ENCODE results near the gene TXN2. TPM values are rescaled to one million over a fixed set of nuclear protein-coding genes. Genes with fewer than 3 reads are reported as not detected.

Gene TXN2
- total and polyA plus RNA-seq, 3 experiments from 2014 or later = 122 to 127 (median 126) TPM

GRCh38 chr22:36512991-36513390 lies 31.6 kb upstream of the TXN2 start:
- Histone ChIP-seq H3K9me3 (ENCODE audit: low read length) (no peaks in the 10 kb centered on the region), H3K4me3 (ENCODE audit: low read length) (no peak overlapping the region), H3K36me3 (ENCODE audit: insufficient read depth, low read length) (peaks cover 63% of the 10 kb centered on the region), H3K4me1 (ENCODE audit: insufficient read depth, low read length) (no peaks in the 10 kb centered on the region), H3K27me3 (ENCODE audit: insufficient read depth, low read length, poor library complexity, severe bottlenecking) (no peaks in the 10 kb centered on the region), H3K27ac (ENCODE audit: low read depth, low read length) (no peak overlapping the region)
- CTCF ChIA-PET = no interaction called here
- POLR2A ChIA-PET = no interaction called here
- H3K4me3 Mint-ChIP-seq = no peak overlapping the region
- peaks cover 34 to 75% (median 38%) of the 10 kb centered on the region in 3 donors for H3K36me3 Mint-ChIP-seq
- H3K27me3 Mint-ChIP-seq = no peaks in the 10 kb centered on the region
- peaks cover 0 to 2% (median 0%) of the 10 kb centered on the region in 5 donors for H3K9me3 Mint-ChIP-seq
- peaks cover 3 to 15% (median 5%) of the 10 kb centered on the region in 3 donors for H3K4me1 Mint-ChIP-seq
- no peak for DNase-seq
- H3K27ac Mint-ChIP-seq = peak overlapping the region in 3 of 8 donors; percentile 29 to 83 (median 73)

- Mint-ChIP-seq H3K4me1 (peaks cover 7 to 19% (median 9%) of the 10 kb centered on the region in 3 donors), H3K36me3 (peaks cover 34 to 70% (median 37%) of the 10 kb centered on the region in 3 donors), H3K9me3 (peaks cover 0 to 2% (median 0%) of the 10 kb centered on the region in 5 donors), H3K27ac (peak overlapping the region in 3 of 8 donors; percentile 29 to 76 (median 57)), H3K27me3 (no peaks in the 10 kb centered on the region), H3K4me3 (no peak overlapping the region)
- no peak for DNase-seq
- no peak overlapping the region for H3K27ac ChIP-seq (ENCODE audit: low read depth, low read length)
- H3K4me1 ChIP-seq (ENCODE audit: insufficient read depth, low read length) = peaks cover 3% of the 10 kb centered on the region
- no peaks in the 10 kb centered on the region for H3K27me3 ChIP-seq (ENCODE audit: insufficient read depth, low read length, poor library complexity, severe bottlenecking)
- POLR2A ChIA-PET = no interaction called here
- H3K9me3 ChIP-seq (ENCODE audit: low read length) = no peaks in the 10 kb centered on the region
- CTCF ChIA-PET = no interaction called here
- H3K36me3 ChIP-seq (ENCODE audit: insufficient read depth, low read length) = peaks cover 58% of the 10 kb centered on the region
- no peak overlapping the region for H3K4me3 ChIP-seq (ENCODE audit: low read length)
Observed at GRCh38 chr22:36512333-36512732, 30.9 kb upstream of the TXN2 start.

- H3K9me3 ChIP-seq (ENCODE audit: low read length) = no peaks in the 10 kb centered on the region
- H3K27me3 Mint-ChIP-seq = no peaks in the 10 kb centered on the region
- H3K36me3 ChIP-seq (ENCODE audit: insufficient read depth, low read length) = peaks cover 47% of the 10 kb centered on the region
- H3K27ac Mint-ChIP-seq = peak overlapping the region in 6 of 8 donors; percentile 7 to 81 (median 38)
- H3K27me3 ChIP-seq (ENCODE audit: insufficient read depth, low read length, poor library complexity, severe bottlenecking) = no peaks in the 10 kb centered on the region
- H3K27ac ChIP-seq (ENCODE audit: low read depth, low read length) = no peak overlapping the region
- ChIA-PET CTCF (interaction anchor here (0.6 to 1.7 kb wide), 3 partner anchors 11 to 29 kb away, joined by 3 to 9 read pairs (median 5); no protein-coding TSS in a partner anchor), POLR2A (interaction anchor here (1.2 kb wide), 1 partner anchor 18 kb away, joined by 4 read pairs; no protein-coding TSS in a partner anchor)
- H3K4me3 Mint-ChIP-seq = peak overlapping the region in 2 of 7 donors; percentile 12 to 61
- DNase-seq = peak in 1 of 5 donors; percentile 35
- peaks cover 10% of the 10 kb centered on the region for H3K4me1 ChIP-seq (ENCODE audit: insufficient read depth, low read length)
- H3K36me3 Mint-ChIP-seq = peaks cover 29 to 59% (median 32%) of the 10 kb centered on the region in 3 donors
- H3K4me3 ChIP-seq (ENCODE audit: low read length) = no peak overlapping the region
- H3K4me1 Mint-ChIP-seq = peaks cover 7 to 26% (median 11%) of the 10 kb centered on the region in 3 donors
- peaks cover 0 to 2% (median 0%) of the 10 kb centered on the region in 5 donors for H3K9me3 Mint-ChIP-seq
Observed at GRCh38 chr22:36510966-36511881, 29.8 kb upstream of the TXN2 start.

GRCh38 chr22:36510384-36510783 lies 28.9 kb upstream of the TXN2 start:
- Mint-ChIP-seq H3K27ac (peak overlapping the region in 4 of 8 donors; percentile 36 to 63 (median 56)), H3K36me3 (peaks cover 22 to 50% (median 26%) of the 10 kb centered on the region in 3 donors), H3K9me3 (no peaks in the 10 kb centered on the region), H3K4me3 (no peak overlapping the region), H3K27me3 (no peaks in the 10 kb centered on the region), H3K4me1 (peaks cover 9 to 29% (median 11%) of the 10 kb centered on the region in 3 donors)
- Histone ChIP-seq H3K9me3 (ENCODE audit: low read length) (no peaks in the 10 kb centered on the region), H3K4me1 (ENCODE audit: insufficient read depth, low read length) (peaks cover 10% of the 10 kb centered on the region), H3K27me3 (ENCODE audit: insufficient read depth, low read length, poor library complexity, severe bottlenecking) (no peaks in the 10 kb centered on the region), H3K4me3 (ENCODE audit: low read length) (no peak overlapping the region), H3K27ac (ENCODE audit: low read depth, low read length) (no peak overlapping the region), H3K36me3 (ENCODE audit: insufficient read depth, low read length) (peaks cover 42% of the 10 kb centered on the region)
- peak in 1 of 5 donors; percentile 36 for DNase-seq
- ChIA-PET POLR2A (interaction anchor here (1.2 kb wide), 1 partner anchor 19 kb away, joined by 4 read pairs; no protein-coding TSS in a partner anchor), CTCF (interaction anchor here (0.6 to 1.7 kb wide), 4 partner anchors 12 to 40 kb away, joined by 3 to 9 read pairs (median 4); no protein-coding TSS in a partner anchor)

- peak overlapping the region in 5 of 8 donors; percentile 16 to 88 (median 78) for H3K27ac Mint-ChIP-seq
- CTCF ChIA-PET = interaction anchor here (1.8 kb wide), 1 partner anchor 15 kb away, joined by 6 read pairs; no protein-coding TSS in a partner anchor
- peak overlapping the region; percentile 41 for H3K4me3 ChIP-seq (ENCODE audit: low read length)
Observed at GRCh38 chr22:36507518-36508010, 26.1 kb upstream of the TXN2 start.

GRCh38 chr22:36506637-36507517 lies 25.4 kb upstream of the TXN2 start, which contains the start of gene FOXRED2:
TSS of gene FOXRED2 (minus strand) at chr22:36507040. CDS start at chr22:36506422, 618 bp downstream.
- Mint-ChIP-seq H3K4me3 (peak within 1 kb of the TSS; percentile 10 to 86 (median 70)), H3K4me1 (peaks cover 9 to 29% (median 11%) of the 10 kb centered on the region in 3 donors), H3K27ac (peak within 1 kb of the TSS in 7 of 8 donors; percentile 16 to 88 (median 76)), H3K36me3 (peaks cover 6 to 18% (median 7%) of the 10 kb centered on the region in 3 donors), H3K9me3 (no peaks in the 10 kb centered on the region), H3K27me3 (no peaks in the 10 kb centered on the region)
- H3K9me3 ChIP-seq (ENCODE audit: low read length) = no peaks in the 10 kb centered on the region
- ChIA-PET POLR2A (interaction anchor here (0.5 to 1.2 kb wide), 4 partner anchors 25 to 378 kb away, joined by 3 to 11 read pairs (median 3); partner anchors contain the start of gene TXN2), CTCF (interaction anchor here (1.0 to 1.8 kb wide), 2 partner anchors 14 to 37 kb away, joined by 3 to 6 read pairs; no protein-coding TSS in a partner anchor)
- H3K36me3 ChIP-seq (ENCODE audit: insufficient read depth, low read length) = peaks cover 13% of the 10 kb centered on the region
- H3K4me3 ChIP-seq (ENCODE audit: low read length) = peak within 1 kb of the TSS; percentile 41
- H3K4me1 ChIP-seq (ENCODE audit: insufficient read depth, low read length) = peaks cover 10% of the 10 kb centered on the region
- H3K27ac ChIP-seq (ENCODE audit: low read depth, low read length) = peak within 1 kb of the TSS; percentile 34
- DNase-seq = peak; percentile 85 to 91 (median 88)
- no peaks in the 10 kb centered on the region for H3K27me3 ChIP-seq (ENCODE audit: insufficient read depth, low read length, poor library complexity, severe bottlenecking)

More at GRCh38 chr22:36507518-36508010, 26.1 kb upstream of the TXN2 start:
- H3K27me3 ChIP-seq (ENCODE audit: insufficient read depth, low read length, poor library complexity, severe bottlenecking) = no peaks in the 10 kb centered on the region
- H3K4me1 ChIP-seq (ENCODE audit: insufficient read depth, low read length) = peaks cover 10% of the 10 kb centered on the region
- H3K9me3 ChIP-seq (ENCODE audit: low read length) = no peaks in the 10 kb centered on the region
- Mint-ChIP-seq H3K27me3 (no peaks in the 10 kb centered on the region), H3K4me1 (peaks cover 9 to 29% (median 11%) of the 10 kb centered on the region in 3 donors), H3K4me3 (peak overlapping the region in 6 of 7 donors; percentile 10 to 75 (median 65)), H3K36me3 (peaks cover 7 to 25% (median 9%) of the 10 kb centered on the region in 3 donors), H3K9me3 (no peaks in the 10 kb centered on the region)
- peaks cover 18% of the 10 kb centered on the region for H3K36me3 ChIP-seq (ENCODE audit: insufficient read depth, low read length)
- DNase-seq = no peak
- POLR2A ChIA-PET = interaction anchor here (0.5 to 1.2 kb wide), 4 partner anchors 26 to 379 kb away, joined by 3 to 11 read pairs (median 3); partner anchors contain the start of gene TXN2
- peak overlapping the region; percentile 34 for H3K27ac ChIP-seq (ENCODE audit: low read depth, low read length)
